ENCODE data around the gene MACO1. TPM values are rescaled to one million over a fixed set of nuclear protein-coding genes. Genes with fewer than 3 reads are reported as not detected.

Gene MACO1
- total RNA-seq, 2 experiments from 2014 or later: 11.0 to 11.4 TPM

GRCh38 chr1:25523542-25523941 lies 92.8 kb downstream of the MACO1 start:
- H3K4me1 Mint-ChIP-seq (ENCODE audit: low read depth): peaks cover 5% of the 10 kb centered on the region
- no peak overlapping the region for H3K27ac Mint-ChIP-seq
- ChIA-PET POLR2A (no interaction called here), CTCF (no interaction called here)
- H3K27me3 Mint-ChIP-seq: no peaks in the 10 kb centered on the region
- H3K36me3 Mint-ChIP-seq: no peaks in the 10 kb centered on the region
- peak; percentile 31 for DNase-seq
- peaks cover 4% of the 10 kb centered on the region for H3K9me3 Mint-ChIP-seq
- intact Hi-C loops (cut with micrococcal nuclease): loop anchor here (10.0 kb wide), 1 partner anchor 119 kb away; no protein-coding TSS in a partner anchor
- no peak overlapping the region for H3K4me3 Mint-ChIP-seq

GRCh38 chr1:25524568-25525360 lies 94.1 kb downstream of the MACO1 start:
- H3K4me1 Mint-ChIP-seq (ENCODE audit: low read depth): peaks cover 5% of the 10 kb centered on the region
- no peaks in the 10 kb centered on the region for H3K27me3 Mint-ChIP-seq
- DNase-seq: no peak
- ChIA-PET CTCF (no interaction called here), POLR2A (no interaction called here)
- peaks cover 4% of the 10 kb centered on the region for H3K9me3 Mint-ChIP-seq
- H3K36me3 Mint-ChIP-seq: no peaks in the 10 kb centered on the region
- H3K4me3 Mint-ChIP-seq: no peak overlapping the region
- intact Hi-C loops (cut with micrococcal nuclease): loop anchor here (10.0 kb wide), 1 partner anchor 120 kb away; no protein-coding TSS in a partner anchor
- H3K27ac Mint-ChIP-seq: no peak overlapping the region

GRCh38 chr1:25525361-25525688 lies 94.6 kb downstream of the MACO1 start:
- intact Hi-C loops (cut with micrococcal nuclease): loop anchor here (10.0 kb wide), 1 partner anchor 121 kb away; no protein-coding TSS in a partner anchor
- DNase-seq: no peak
- peaks cover 4% of the 10 kb centered on the region for H3K9me3 Mint-ChIP-seq
- H3K36me3 Mint-ChIP-seq: no peaks in the 10 kb centered on the region
- no peak overlapping the region for H3K27ac Mint-ChIP-seq
- peaks cover 5% of the 10 kb centered on the region for H3K4me1 Mint-ChIP-seq (ENCODE audit: low read depth)
- CTCF ChIA-PET: no interaction called here
- no peak overlapping the region for H3K4me3 Mint-ChIP-seq
- POLR2A ChIA-PET: no interaction called here
- H3K27me3 Mint-ChIP-seq: no peaks in the 10 kb centered on the region

- no peak overlapping the region for H3K27ac Mint-ChIP-seq
- intact Hi-C loops (cut with micrococcal nuclease): loop anchor here (10.0 kb wide), 1 partner anchor 122 kb away; no protein-coding TSS in a partner anchor
These were observed 96.1 kb downstream of the MACO1 start for GRCh38 chr1:25526753-25527152.

GRCh38 chr1:25527226-25527846 lies 96.6 kb downstream of the MACO1 start:
- Mint-ChIP-seq H3K27ac (no peak overlapping the region), H3K36me3 (no peaks in the 10 kb centered on the region), H3K27me3 (no peaks in the 10 kb centered on the region), H3K4me3 (no peak overlapping the region), H3K9me3 (peaks cover 4% of the 10 kb centered on the region), H3K4me1 (ENCODE audit: low read depth) (no peaks in the 10 kb centered on the region)
- intact Hi-C loops (cut with micrococcal nuclease): loop anchor here (10.0 kb wide), 1 partner anchor 123 kb away; no protein-coding TSS in a partner anchor
- CTCF ChIA-PET: no interaction called here
- no peak for DNase-seq
- POLR2A ChIA-PET: no interaction called here

More at GRCh38 chr1:25526753-25527152, 96.1 kb downstream of the MACO1 start:
- ChIA-PET CTCF (interaction anchor here (0.7 kb wide), 1 partner anchor 92 kb away, joined by 3 read pairs; no protein-coding TSS in a partner anchor), POLR2A (no interaction called here)
- no peaks in the 10 kb centered on the region for H3K4me1 Mint-ChIP-seq (ENCODE audit: low read depth)
- no peaks in the 10 kb centered on the region for H3K27me3 Mint-ChIP-seq
- H3K9me3 Mint-ChIP-seq: peaks cover 4% of the 10 kb centered on the region
- peak overlapping the region; percentile 6 for H3K4me3 Mint-ChIP-seq
- H3K36me3 Mint-ChIP-seq: no peaks in the 10 kb centered on the region
- DNase-seq: no peak

- no peaks in the 10 kb centered on the region for H3K27me3 Mint-ChIP-seq
- H3K36me3 Mint-ChIP-seq: no peaks in the 10 kb centered on the region
- H3K4me3 Mint-ChIP-seq: no peak overlapping the region
- ChIA-PET POLR2A (no interaction called here), CTCF (no interaction called here)
- H3K9me3 Mint-ChIP-seq: peaks cover 4% of the 10 kb centered on the region
- no peak overlapping the region for H3K27ac Mint-ChIP-seq
- DNase-seq: no peak
- no peaks in the 10 kb centered on the region for H3K4me1 Mint-ChIP-seq (ENCODE audit: low read depth)
- intact Hi-C loops (cut with micrococcal nuclease): loop anchor here (10.0 kb wide), 1 partner anchor 123 kb away; no protein-coding TSS in a partner anchor
These were observed 97.4 kb downstream of the MACO1 start for GRCh38 chr1:25527946-25528595.

- H3K27ac Mint-ChIP-seq: no peak overlapping the region
- no peaks in the 10 kb centered on the region for H3K36me3 Mint-ChIP-seq
- H3K27me3 Mint-ChIP-seq: no peaks in the 10 kb centered on the region
- no peak for DNase-seq
- ChIA-PET POLR2A (no interaction called here), CTCF (no interaction called here)
- peaks cover 4% of the 10 kb centered on the region for H3K9me3 Mint-ChIP-seq
- H3K4me3 Mint-ChIP-seq: no peak overlapping the region
- H3K4me1 Mint-ChIP-seq (ENCODE audit: low read depth): no peaks in the 10 kb centered on the region
- intact Hi-C loops (cut with micrococcal nuclease): loop anchor here (10.0 kb wide), 1 partner anchor 124 kb away; no protein-coding TSS in a partner anchor
These were observed 98.3 kb downstream of the MACO1 start for GRCh38 chr1:25528881-25529517.

- no peak overlapping the region for H3K4me3 Mint-ChIP-seq
- ChIA-PET POLR2A (no interaction called here), CTCF (no interaction called here)
- H3K27ac Mint-ChIP-seq: no peak overlapping the region
- peaks cover 4% of the 10 kb centered on the region for H3K9me3 Mint-ChIP-seq
- H3K27me3 Mint-ChIP-seq: no peaks in the 10 kb centered on the region
- no peak for DNase-seq
- H3K4me1 Mint-ChIP-seq (ENCODE audit: low read depth): no peaks in the 10 kb centered on the region
- intact Hi-C loops (cut with micrococcal nuclease): loop anchor here (10.0 kb wide), 1 partner anchor 125 kb away; no protein-coding TSS in a partner anchor
- no peaks in the 10 kb centered on the region for H3K36me3 Mint-ChIP-seq
These were observed 99.0 kb downstream of the MACO1 start for GRCh38 chr1:25529518-25530185.

- Mint-ChIP-seq H3K36me3 (no peaks in the 10 kb centered on the region), H3K4me1 (ENCODE audit: low read depth) (no peaks in the 10 kb centered on the region), H3K27ac (no peak overlapping the region), H3K27me3 (no peaks in the 10 kb centered on the region), H3K9me3 (peaks cover 2% of the 10 kb centered on the region), H3K4me3 (no peak overlapping the region)
- ChIA-PET CTCF (no interaction called here), POLR2A (no interaction called here)
- intact Hi-C loops (cut with micrococcal nuclease): no loop called here
- DNase-seq: no peak
These were observed 99.7 kb downstream of the MACO1 start for GRCh38 chr1:25530186-25531081.

GRCh38 chr1:25531082-25531461 lies 100.4 kb downstream of the MACO1 start:
- Mint-ChIP-seq H3K4me3 (no peak overlapping the region), H3K27ac (no peak overlapping the region), H3K36me3 (no peaks in the 10 kb centered on the region), H3K27me3 (no peaks in the 10 kb centered on the region), H3K4me1 (ENCODE audit: low read depth) (no peaks in the 10 kb centered on the region), H3K9me3 (no peaks in the 10 kb centered on the region)
- intact Hi-C loops (cut with micrococcal nuclease): no loop called here
- CTCF ChIA-PET: no interaction called here
- POLR2A ChIA-PET: no interaction called here
- DNase-seq: no peak

- ChIA-PET CTCF (no interaction called here), POLR2A (no interaction called here)
- no peaks in the 10 kb centered on the region for H3K36me3 Mint-ChIP-seq
- H3K4me1 Mint-ChIP-seq (ENCODE audit: low read depth): no peaks in the 10 kb centered on the region
- intact Hi-C loops (cut with micrococcal nuclease): no loop called here
- H3K9me3 Mint-ChIP-seq: no peaks in the 10 kb centered on the region
- no peak for DNase-seq
- H3K4me3 Mint-ChIP-seq: no peak overlapping the region
- H3K27me3 Mint-ChIP-seq: no peaks in the 10 kb centered on the region
- no peak overlapping the region for H3K27ac Mint-ChIP-seq
These were observed 102.3 kb downstream of the MACO1 start for GRCh38 chr1:25532970-25533369.

Measured in activated CD4-positive, alpha-beta memory T cell treated with anti-CD3 and anti-CD28 coated beads for 36 hours (primary cell).